GM18502 (cell line): ENCODE data around the gene RALGAPA2.
"Not testable (repeated sequence)": the region's sequence is repeated elsewhere in the genome, so short reads cannot be mapped to it uniquely, and the experiment has no call there.

Experiments used
- ATAC-seq: cut with Tn5 transposase; IDR thresholded peaks from one replicate; pipeline ENCODE4 v1.9.1; 2021; ENCODE audit warnings: mild to moderate bottlenecking; ENCODE audit not compliant: unreplicated experiment, poor library complexity

RALGAPA2 gene

GRCh38 chr20:20548527-20549266 is 163.7 kb downstream of the RALGAPA2 start:
- ATAC-seq: no peak

GRCh38 chr20:20547876-20548266 is 164.6 kb downstream of the RALGAPA2 start:
- no peak for ATAC-seq

GRCh38 chr20:20547221-20547875 is 165.1 kb downstream of the RALGAPA2 start:
- ATAC-seq: no peak

GRCh38 chr20:20546402-20546801 is 166.0 kb downstream of the RALGAPA2 start:
- ATAC-seq: no peak

- ATAC-seq: not testable (repeated sequence)
Measured at GRCh38 chr20:20543348-20543747, 169.1 kb downstream of the RALGAPA2 start.

- no peak for ATAC-seq
Measured at GRCh38 chr20:20536240-20536933, 176.1 kb downstream of the RALGAPA2 start.

- no peak for ATAC-seq
Measured at GRCh38 chr20:20535051-20535450, 177.4 kb downstream of the RALGAPA2 start.

GRCh38 chr20:20531283-20531682 is 181.2 kb downstream of the RALGAPA2 start:
- no peak for ATAC-seq

- no peak for ATAC-seq
Measured at GRCh38 chr20:20530428-20531151, 181.9 kb downstream of the RALGAPA2 start.

- no peak for ATAC-seq
Measured at GRCh38 chr20:20529597-20529996, 182.8 kb downstream of the RALGAPA2 start.

- ATAC-seq: no peak
Measured at GRCh38 chr20:20528861-20529260, 183.6 kb downstream of the RALGAPA2 start.

GRCh38 chr20:20527661-20528060 is 184.8 kb downstream of the RALGAPA2 start:
- ATAC-seq: no peak

- no peak for ATAC-seq
Measured at GRCh38 chr20:20525756-20526155, 186.7 kb downstream of the RALGAPA2 start.

GRCh38 chr20:20525214-20525613 is 187.2 kb downstream of the RALGAPA2 start:
- ATAC-seq: no peak

- ATAC-seq: no peak
Measured at GRCh38 chr20:20524756-20525155, 187.7 kb downstream of the RALGAPA2 start.

GRCh38 chr20:20521736-20522135 is 190.7 kb downstream of the RALGAPA2 start:
- ATAC-seq: no peak

GRCh38 chr20:20520776-20521175 is 191.7 kb downstream of the RALGAPA2 start:
- ATAC-seq: no peak

- no peak for ATAC-seq
Measured at GRCh38 chr20:20519269-20519668, 193.2 kb downstream of the RALGAPA2 start.

GRCh38 chr20:20518263-20518662 is 194.2 kb downstream of the RALGAPA2 start:
- no peak for ATAC-seq

GRCh38 chr20:20517296-20517695 is 195.1 kb downstream of the RALGAPA2 start:
- no peak for ATAC-seq

GRCh38 chr20:20513720-20514119 is 198.7 kb downstream of the RALGAPA2 start:
- ATAC-seq: no peak
